Hindlimb muscle (tissue), 1 donor: ENCODE measurements around the gene FANCC. TPM values are rescaled to one million over a fixed set of nuclear protein-coding genes. Genes with fewer than 3 reads are reported as not detected.

Source experiments
- DNase-seq: peaks from one replicate; pipeline ENCODE4 v3.0.0-alpha.2; 2013
- polyA plus RNA-seq: library from polyadenylated mRNA; unstranded; fragments of 120-200 nt; gene quantifications from one replicate; pipeline ENCODE4 v1.2.1, GENCODE V29; 2013; ENCODE audit not compliant: insufficient read length

FANCC gene
- polyA plus RNA-seq, 1 donor: 17.7 TPM

DNA sequence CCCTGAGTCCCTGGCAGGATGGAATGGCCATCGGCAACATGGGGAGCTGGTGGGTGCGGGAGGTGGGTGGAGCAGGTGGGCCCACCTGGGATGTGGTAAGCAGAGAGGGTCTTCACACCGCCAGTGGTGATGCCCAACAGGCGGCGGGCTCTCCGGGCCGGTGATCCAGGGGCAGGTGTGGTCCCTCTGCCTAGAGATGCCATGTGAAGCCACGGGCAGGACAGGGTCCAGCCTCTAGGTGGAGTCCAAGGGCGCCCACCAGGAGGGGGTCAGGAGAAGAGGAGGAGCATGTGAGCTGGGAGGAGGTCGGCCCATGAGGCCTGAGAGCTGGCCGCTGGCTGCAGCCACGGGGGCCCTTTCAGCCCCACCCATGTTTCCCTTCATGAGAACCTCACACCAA, 221.1 kb downstream of the FANCC start:
- no peak for DNase-seq

DNA sequence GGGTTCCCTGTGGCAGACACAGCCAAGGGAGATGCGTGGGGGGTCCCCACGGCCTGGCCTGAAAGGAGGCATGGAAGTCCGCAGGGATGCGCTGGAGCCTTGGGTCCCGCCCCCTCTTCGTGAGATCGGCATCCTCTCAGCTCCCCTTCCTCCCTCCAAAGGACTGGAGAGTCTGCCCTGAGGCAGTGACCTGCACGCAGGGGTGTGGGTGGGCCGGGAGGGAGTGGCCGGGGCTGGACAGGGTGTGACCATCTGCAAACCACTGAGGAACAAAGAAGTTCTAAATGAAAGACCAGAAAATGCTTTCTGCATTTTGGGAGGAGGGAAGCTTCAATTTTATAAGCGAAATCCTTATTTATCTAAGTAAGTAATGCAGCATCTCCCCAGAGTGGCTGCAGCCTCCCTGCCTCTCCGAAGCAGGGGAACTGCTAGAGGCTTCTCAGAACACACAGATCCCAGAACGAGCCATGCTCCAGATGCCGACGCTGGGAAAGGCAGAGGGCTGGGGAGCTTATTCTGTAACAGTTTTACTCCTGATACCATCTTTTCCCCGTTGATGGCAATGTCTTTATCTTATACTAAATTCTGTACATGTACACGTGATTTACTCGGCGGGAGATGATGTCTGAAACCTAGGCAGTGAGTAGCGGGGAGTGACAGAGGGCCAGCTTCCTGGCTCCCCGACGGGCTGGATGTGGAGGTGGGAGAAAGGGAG, 221.7 kb downstream of the FANCC start:
- DNase-seq: no peak

DNA sequence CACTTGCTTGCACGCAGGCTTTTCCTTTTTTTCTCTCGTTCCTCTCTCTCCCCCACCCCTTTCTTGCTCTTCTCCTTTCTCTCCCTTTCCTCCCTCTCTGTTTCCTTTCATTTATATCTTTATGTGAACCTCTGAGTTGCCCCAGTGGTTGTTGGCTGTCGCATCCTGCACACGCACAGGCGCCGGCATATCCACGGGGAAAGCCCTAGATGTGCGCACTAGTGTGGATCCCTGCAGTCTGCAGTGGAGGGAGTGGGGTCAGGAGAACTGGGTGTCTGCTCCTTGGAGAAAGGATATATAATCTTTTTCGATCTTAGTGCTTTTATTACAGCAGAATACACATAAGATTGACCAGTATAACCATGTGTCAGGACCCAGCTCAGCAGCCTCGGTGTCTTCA, 223.5 kb downstream of the FANCC start:
- DNase-seq: no peak

GRCh38 chr9:95093586-95093985, 223.9 kb downstream of the FANCC start:
- no peak for DNase-seq

DNA sequence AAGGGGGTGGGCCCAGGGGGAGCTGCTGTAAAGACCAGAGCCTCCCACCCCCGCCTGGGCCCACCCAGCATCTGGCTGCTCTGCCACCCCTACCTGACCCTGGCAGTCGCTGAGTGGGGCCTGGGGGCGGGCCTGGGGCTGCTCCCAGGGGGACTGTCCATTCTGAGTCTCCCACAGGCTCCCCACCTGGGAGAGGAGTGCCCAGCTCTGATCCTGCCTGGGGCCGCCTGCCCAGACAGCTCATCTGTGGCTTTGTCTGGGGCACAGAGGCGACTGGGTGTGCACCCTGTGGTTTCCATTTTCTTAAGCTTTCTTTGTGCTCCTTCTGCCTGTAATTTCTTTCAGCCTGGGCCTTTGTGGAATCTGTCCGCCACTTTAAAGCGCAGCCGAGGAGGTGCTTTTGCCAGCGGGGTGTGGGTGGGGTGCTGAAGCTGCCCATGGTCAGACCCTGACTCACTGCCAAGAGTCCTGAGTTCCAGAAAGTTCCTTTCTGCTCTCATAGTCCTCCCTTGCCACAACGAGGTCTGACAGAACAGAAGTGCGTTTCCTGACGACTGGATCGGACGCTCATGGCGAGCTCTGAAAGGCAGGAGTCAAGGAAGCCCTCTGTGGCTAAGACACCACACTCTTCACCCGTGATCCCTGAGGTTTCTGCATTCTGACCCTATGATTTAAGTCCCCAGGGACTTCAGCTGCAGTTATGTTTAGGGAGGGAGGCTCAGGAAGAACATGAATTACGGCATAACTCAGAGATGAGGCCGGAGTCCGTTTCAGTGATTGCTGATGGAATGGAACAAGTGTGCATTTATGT, 225.0 kb downstream of the FANCC start:
- DNase-seq: no peak

DNA sequence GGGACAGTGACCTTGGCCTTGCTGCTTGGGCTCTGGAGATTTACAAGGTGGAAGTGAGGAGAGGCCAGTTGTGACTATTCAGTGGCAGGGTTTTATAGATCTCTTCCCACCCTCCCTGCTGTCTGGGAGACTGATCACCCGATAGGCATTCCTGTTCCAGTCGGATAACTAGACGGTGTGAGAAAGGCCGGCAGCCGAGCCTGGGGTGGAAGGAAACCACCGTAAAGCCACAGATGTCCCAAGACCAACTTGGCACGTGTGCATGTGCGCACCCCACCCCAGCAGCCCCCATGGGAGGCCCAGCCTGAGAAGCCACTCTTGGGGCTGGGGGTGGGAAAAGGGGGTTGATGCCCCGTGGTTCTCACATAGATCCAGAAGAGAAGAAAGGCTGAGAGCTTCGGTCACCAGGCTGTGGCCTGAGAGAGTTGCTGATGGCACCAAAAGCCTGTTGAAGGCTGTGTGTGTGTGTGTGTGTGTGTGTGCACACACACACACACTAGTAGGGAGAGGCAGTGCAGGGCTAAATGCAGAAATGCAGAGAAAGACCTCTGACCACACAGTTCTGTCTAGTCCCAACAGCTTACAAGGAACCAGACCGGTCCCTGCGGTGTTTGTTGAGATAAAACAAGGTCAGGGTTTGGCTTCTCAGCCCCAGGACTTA, 225.8 kb downstream of the FANCC start:
- DNase-seq: no peak

- no peak for DNase-seq
Observed at GRCh38 chr9:95090871-95091577, 226.5 kb downstream of the FANCC start.

GRCh38 chr9:95090023-95090791, 227.3 kb downstream of the FANCC start:
- DNase-seq: no peak

DNA sequence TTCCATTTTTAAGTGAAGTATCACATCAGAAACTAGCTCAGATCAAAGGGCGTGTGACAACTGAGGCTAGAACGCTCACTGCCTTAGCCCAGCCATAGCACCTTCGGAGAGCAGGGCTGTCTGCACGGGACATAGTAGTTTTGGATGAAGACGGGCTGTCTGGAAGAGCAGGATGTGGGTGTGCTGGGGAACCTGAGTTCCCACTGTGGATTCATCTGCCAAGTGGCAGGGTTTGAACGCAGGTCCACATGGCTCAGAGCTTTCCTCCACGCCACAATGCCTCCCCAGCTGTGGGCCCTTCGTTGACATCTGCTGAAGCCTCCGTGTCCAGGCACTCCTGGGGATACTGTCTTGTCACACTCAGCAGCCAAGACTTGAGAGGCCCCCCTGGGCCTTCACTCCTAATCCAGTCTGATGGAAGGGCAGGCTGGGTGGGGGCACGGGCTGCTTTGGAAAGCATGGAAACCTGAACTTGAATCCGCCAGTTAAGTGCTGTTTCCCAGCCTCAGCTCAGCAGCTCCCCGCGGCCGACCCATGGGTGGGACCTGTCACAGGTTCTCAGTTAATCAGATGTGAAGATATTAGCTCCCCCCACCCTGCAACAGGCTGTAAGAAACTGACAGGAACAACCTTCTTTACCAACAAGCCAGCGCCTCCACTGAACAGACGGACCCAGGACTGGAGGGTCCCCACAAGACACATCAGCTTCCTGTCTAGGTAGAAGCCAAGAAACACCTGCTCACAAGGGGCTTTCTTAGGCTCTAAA, 228.1 kb downstream of the FANCC start:
- no peak for DNase-seq

- no peak for DNase-seq
Observed at GRCh38 chr9:95088421-95089161, 228.9 kb downstream of the FANCC start.

DNA sequence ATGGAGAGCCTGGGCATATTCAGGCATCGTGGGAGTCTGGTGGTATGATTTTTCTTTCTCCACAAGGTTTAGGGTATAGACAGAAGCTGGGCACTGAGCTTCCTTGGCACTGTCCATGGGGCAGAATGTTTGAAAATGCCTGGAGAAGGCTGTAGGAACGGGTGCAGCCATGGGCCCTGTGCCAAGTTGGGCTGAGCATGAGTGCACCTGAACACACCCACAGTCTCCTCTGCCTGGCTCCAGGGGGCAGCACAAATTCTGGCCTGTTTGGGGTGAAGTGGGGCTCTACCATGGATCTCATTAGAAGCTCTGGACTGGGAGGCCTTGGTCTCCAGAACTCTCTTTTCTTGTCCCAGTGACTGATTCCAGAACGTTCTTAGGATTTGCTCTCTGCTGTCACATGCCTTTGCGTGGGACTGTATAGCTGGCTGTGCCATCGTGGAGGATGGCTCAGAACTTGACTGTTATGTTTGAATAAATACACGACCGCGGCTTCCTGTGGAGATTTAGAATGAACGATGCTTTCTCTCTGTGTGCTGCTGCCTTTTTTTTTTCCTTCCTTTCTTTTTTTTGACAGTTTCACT, 229.8 kb downstream of the FANCC start:
- no peak for DNase-seq

DNA sequence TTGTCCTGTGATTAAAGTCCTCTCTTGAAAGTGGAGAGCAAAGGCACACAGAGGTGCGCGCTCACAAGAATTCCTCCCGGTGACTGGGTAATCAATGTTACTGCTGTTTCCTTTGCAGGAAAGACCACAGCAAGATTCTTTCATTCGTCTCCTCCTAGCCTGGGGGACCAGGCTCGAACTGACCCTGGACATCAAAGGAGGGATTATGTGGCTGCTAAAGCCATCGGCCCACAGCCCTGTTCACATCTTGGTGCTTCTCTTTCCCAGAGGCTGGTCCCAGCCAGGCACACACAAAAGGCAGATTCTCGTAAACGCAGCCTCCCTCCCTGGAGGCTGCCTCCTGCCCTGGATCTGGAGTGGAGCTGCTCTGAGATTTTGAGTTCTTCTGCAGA, 230.9 kb downstream of the FANCC start:
- no peak for DNase-seq

GRCh38 chr9:95085861-95086563, 231.5 kb downstream of the FANCC start:
- no peak for DNase-seq

- no peak for DNase-seq
Observed at GRCh38 chr9:95085036-95085770, 232.3 kb downstream of the FANCC start.

DNA sequence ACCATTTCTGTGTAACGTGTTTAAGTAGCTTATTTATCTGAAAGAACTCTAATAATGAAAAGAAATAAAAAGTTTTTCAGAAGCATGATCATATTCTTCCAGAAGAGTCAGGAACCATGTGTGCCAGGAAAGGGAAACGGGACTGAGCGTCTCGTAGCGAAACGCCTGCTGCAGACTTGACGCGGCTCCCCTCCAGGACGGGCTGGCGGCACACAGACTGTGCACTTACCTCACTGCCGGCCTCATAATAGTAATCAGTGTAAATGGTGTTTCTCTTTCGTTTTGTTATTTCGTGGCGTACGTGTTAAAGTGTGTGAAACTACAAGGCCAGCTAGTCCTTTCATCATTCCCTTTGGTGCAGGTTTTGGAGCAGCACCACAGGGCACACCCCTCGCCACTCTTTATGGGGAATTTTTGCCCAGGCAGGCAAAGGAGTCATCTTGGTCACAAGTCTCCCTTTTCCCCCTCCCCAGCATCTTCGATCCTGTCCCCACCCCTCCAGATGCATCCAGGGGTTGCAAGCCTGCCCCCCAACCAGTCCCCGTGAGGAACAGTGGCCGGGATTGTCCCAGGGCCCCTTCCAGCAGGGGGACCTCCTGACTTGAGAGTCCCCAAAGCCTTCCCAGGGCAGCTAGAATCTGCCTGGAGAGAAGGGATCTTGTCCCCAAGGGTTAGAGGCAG, 233.1 kb downstream of the FANCC start:
- no peak for DNase-seq

DNA sequence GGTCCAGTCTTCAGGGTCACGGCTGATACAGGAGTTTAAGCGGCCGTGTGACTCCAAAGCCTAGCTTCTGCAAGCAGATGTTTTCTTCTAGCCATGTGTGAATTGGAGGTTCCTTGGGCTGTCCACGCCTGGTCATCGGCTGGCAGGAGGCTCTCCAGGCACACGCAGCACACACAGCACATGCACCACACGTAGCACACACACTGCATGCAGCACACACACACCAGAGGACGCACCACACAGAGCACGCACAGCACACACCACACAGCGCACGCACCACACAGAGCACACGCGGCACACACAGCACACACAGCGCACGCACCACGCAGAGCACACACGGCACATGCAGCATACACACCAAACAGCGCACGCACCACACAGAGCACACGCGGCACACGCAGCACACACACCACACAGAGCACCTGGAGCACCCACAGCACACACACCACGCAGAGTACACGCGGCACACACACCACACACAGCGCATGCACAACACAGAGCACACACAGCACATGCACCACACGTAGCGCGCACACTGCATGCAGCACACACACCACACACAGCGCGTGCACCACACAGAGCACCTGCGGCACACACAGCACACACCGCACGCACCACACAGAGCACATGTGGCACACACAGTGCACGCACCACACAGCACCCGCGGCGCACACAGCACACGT, 234.3 kb downstream of the FANCC start:
- DNase-seq: no peak

DNA sequence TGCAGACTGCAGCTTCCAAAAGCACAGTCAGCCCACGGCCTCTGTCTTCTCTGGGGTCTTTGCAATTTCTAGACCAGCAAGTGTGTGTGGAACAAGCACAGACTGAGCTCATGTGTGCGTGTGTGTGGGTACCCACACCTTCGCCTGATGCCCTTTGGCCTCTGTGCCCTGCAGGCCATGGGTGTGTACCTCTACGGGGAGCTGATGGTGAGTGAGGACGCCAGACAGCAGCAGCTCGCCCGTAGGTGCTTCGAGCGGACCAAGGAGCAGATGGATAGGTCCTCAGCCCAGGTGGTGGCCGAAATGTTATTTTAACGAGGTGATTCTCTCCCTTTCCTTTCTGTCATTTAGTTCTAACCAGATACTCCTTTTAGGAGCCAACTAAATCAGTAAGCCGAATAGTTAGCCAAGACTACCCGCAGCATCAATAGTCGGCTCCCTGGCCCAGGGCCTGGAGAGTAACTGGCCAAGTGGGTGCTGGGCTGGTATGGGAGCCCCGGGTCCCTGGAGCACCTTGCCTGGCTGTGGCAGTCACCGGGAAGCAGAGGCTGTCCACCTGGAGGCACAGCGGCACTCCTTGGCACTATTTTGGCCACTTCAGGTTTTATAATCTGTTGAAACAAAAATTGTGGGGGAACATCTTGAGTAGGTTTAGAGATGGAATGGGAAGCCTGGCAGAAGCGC, 235.0 kb downstream of the FANCC start:
- DNase-seq: no peak
